ENCODE results near the gene A4GNT. TPM values are rescaled to one million over a fixed set of nuclear protein-coding genes. Genes with fewer than 3 reads are reported as not detected.

A4GNT gene
- total RNA-seq, 1 donor from 2014 or later: not detected

DNA sequence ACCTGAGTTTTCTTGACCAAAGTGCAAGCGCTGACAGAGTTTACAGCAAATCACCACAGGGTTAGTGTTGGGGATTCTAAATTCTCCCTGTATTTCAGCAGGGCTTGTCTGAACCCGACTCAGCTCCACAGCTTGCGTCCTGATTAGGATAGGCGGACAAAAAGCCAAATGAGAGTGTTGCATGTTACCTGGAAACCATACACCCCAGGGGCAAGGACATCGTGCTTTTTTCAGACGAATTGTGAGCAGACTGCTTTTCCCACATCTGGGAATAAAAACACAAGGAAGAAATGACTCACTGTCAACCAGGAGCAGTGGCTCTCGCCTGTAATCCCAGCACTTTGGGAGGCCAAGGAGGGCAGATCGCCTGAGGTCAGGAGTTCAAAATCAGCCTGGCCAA is 19.8 kb downstream of the A4GNT start:
- Histone ChIP-seq H4K20me1 (ENCODE audit: low read depth) (peaks cover 10% of the 10 kb centered on the region), H3K27me3 (no peaks in the 10 kb centered on the region), H3K79me2 (ENCODE audit: low read depth) (peaks cover 40% of the 10 kb centered on the region), H3K4me1 (peaks cover 19% of the 10 kb centered on the region), H2AFZ (replicated peaks) (no peak overlapping the region), H3K36me3 (no peaks in the 10 kb centered on the region), H3K4me2 (no peak overlapping the region), H3K27ac (no peak overlapping the region), H3F3A (ENCODE audit: low read depth) (peaks cover 16% of the 10 kb centered on the region), H3K4me3 (no peak overlapping the region), H3K9me3 (ENCODE audit: low read depth) (no peaks in the 10 kb centered on the region), H3K9ac (no peak overlapping the region)
- H3K36me3 Mint-ChIP-seq: peaks cover 14% of the 10 kb centered on the region
- no peak for DNase-seq (ENCODE audit: low spot score)
- peaks cover 24% of the 10 kb centered on the region for H3K4me1 Mint-ChIP-seq
- peaks cover 2% of the 10 kb centered on the region for H3K27me3 Mint-ChIP-seq (ENCODE audit: insufficient read depth, low read depth)
- no peak overlapping the region for H3K4me3 Mint-ChIP-seq
- TF ChIP-seq EZH2 (IDR thresholded peaks at IDR 0.05): no peak
- TF ChIP-seq EZH2phosphoT487 (IDR thresholded peaks at IDR 0.05): no peak
- TF ChIP-seq, protein P1, sequence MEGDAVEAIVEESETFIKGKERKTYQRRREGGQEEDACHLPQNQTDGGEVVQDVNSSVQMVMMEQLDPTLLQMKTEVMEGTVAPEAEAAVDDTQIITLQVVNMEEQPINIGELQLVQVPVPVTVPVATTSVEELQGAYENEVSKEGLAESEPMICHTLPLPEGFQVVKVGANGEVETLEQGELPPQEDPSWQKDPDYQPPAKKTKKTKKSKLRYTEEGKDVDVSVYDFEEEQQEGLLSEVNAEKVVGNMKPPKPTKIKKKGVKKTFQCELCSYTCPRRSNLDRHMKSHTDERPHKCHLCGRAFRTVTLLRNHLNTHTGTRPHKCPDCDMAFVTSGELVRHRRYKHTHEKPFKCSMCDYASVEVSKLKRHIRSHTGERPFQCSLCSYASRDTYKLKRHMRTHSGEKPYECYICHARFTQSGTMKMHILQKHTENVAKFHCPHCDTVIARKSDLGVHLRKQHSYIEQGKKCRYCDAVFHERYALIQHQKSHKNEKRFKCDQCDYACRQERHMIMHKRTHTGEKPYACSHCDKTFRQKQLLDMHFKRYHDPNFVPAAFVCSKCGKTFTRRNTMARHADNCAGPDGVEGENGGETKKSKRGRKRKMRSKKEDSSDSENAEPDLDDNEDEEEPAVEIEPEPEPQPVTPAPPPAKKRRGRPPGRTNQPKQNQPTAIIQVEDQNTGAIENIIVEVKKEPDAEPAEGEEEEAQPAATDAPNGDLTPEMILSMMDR (IDR thresholded peaks at IDR 0.05): no peak
- H3K9me3 Mint-ChIP-seq: no peaks in the 10 kb centered on the region
- H3K27ac Mint-ChIP-seq: no peak overlapping the region

DNA sequence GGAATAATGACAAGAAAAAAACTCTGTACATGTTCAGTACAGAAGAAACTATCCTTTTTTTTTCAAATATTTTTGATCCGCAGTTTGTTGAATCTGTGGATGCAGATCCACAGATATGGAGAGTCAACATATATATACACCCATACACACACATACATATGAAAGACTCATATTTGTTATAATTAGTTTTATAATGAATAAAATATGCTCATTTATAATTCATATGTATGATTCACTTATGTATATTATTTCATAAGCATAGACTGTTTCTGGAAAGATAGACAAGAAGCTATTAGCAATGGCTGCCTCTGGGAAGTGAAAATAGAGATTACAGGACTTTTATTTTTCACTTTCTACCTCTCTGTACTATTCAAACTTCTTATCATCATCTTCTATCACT is 26.6 kb downstream of the A4GNT start:
- H3K27me3 Mint-ChIP-seq (ENCODE audit: insufficient read depth, low read depth): no peaks in the 10 kb centered on the region
- H3K9me3 ChIP-seq (ENCODE audit: low read depth): no peaks in the 10 kb centered on the region
- no peak overlapping the region for H3K4me3 Mint-ChIP-seq
- H3K36me3 Mint-ChIP-seq: peaks cover 29% of the 10 kb centered on the region
- TF ChIP-seq EZH2 (IDR thresholded peaks at IDR 0.05) (no peak), EZH2phosphoT487 (IDR thresholded peaks at IDR 0.05) (no peak)
- TF ChIP-seq, protein P1 (IDR thresholded peaks at IDR 0.05): no peak
- H3K4me2 ChIP-seq: no peak overlapping the region
- H4K20me1 ChIP-seq (ENCODE audit: low read depth): peaks cover 9% of the 10 kb centered on the region
- H3K9ac ChIP-seq: no peak overlapping the region
- no peak overlapping the region for H3K27ac ChIP-seq
- H3K9me3 Mint-ChIP-seq: no peaks in the 10 kb centered on the region
- H3K4me3 ChIP-seq: no peak overlapping the region
- no peaks in the 10 kb centered on the region for H3K4me1 Mint-ChIP-seq
- peaks cover 3% of the 10 kb centered on the region for H3K79me2 ChIP-seq (ENCODE audit: low read depth)
- no peaks in the 10 kb centered on the region for H3K36me3 ChIP-seq
- DNase-seq (ENCODE audit: low spot score): no peak
- H3K27ac Mint-ChIP-seq: no peak overlapping the region
- H3K27me3 ChIP-seq: no peaks in the 10 kb centered on the region
- H3K4me1 ChIP-seq: no peaks in the 10 kb centered on the region
- H2AFZ ChIP-seq (replicated peaks): no peak overlapping the region
- no peaks in the 10 kb centered on the region for H3F3A ChIP-seq (ENCODE audit: low read depth)

DNA sequence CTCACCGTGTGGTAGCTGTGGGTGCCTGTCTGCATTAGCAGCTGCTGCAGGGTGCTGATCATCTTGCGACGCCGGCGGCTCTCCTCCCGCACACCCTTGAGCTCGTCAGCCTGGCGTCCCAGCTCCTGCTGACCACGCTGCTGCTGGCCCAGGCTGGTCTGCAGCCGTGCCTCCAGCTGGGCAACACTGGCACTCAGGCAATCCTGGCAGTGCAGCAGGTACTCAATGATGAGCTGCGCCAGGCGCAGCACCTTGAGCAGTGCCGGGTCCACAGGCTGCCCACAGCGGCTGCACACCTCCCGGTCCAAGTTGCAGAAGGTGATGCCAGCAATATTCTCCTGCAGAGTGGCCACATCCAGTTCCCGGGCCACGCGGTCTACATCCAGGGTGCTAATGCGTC is 28.7 kb downstream of the A4GNT start:
- H3K79me2 ChIP-seq (ENCODE audit: low read depth): no peaks in the 10 kb centered on the region
- no peak overlapping the region for H3K27ac ChIP-seq
- H3K36me3 ChIP-seq: no peaks in the 10 kb centered on the region
- no peaks in the 10 kb centered on the region for H3K27me3 ChIP-seq
- no peak overlapping the region for H3K9ac ChIP-seq
- no peaks in the 10 kb centered on the region for H3K9me3 Mint-ChIP-seq
- H3K4me3 Mint-ChIP-seq: no peak overlapping the region
- H3K4me2 ChIP-seq: no peak overlapping the region
- TF ChIP-seq, protein P1 (IDR thresholded peaks at IDR 0.05): no peak
- TF ChIP-seq EZH2phosphoT487 (IDR thresholded peaks at IDR 0.05): no peak
- TF ChIP-seq EZH2 (IDR thresholded peaks at IDR 0.05): no peak
- H4K20me1 ChIP-seq (ENCODE audit: low read depth): peaks cover 10% of the 10 kb centered on the region
- H3K27ac Mint-ChIP-seq: no peak overlapping the region
- no peak overlapping the region for H2AFZ ChIP-seq (replicated peaks)
- no peaks in the 10 kb centered on the region for H3F3A ChIP-seq (ENCODE audit: low read depth)
- no peak overlapping the region for H3K4me3 ChIP-seq
- peaks cover 27% of the 10 kb centered on the region for H3K36me3 Mint-ChIP-seq
- DNase-seq (ENCODE audit: low spot score): no peak
- H3K4me1 ChIP-seq: no peaks in the 10 kb centered on the region
- H3K9me3 ChIP-seq (ENCODE audit: low read depth): no peaks in the 10 kb centered on the region
- peaks cover 4% of the 10 kb centered on the region for H3K4me1 Mint-ChIP-seq
- H3K27me3 Mint-ChIP-seq (ENCODE audit: insufficient read depth, low read depth): no peaks in the 10 kb centered on the region

Data from neural progenitor cell (in vitro differentiated cells).